ENCODE results near the gene CCDC134.

CCDC134 gene

DNA sequence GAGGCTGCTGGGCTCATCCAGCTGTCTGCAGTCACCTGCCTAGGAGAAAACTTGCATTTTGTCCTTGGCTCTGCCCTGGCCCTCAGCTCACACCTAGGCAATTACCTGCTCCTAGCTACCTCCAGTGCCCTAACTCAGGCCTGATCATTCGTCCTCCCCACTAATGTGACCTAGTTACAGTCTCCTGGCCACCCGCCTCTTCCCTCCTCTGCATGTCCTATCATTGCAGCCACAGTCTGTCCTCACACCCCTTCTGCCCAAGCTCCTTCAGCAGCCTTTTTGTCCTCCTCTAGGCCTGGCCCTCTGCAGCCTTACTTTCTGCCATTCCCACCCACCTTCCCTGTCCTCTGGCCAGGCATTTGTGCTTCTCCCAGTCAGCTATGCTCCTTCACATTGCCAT is 17.7 kb upstream of the CCDC134 start:
- no peak overlapping the region for H2AFZ ChIP-seq (ENCODE audit: low read length)
- no peak overlapping the region for H2BK5ac ChIP-seq (ENCODE audit: low read length)
- H3K4me1 ChIP-seq (ENCODE audit: control insufficient read depth in 2 of 2, insufficient read depth in 1 of 2, low read depth in 1 of 2, low read length in 2 of 2): peaks cover 0 to 4% of the 10 kb centered on the region in 2 donors
- H3K4ac ChIP-seq (ENCODE audit: low read length): no peak overlapping the region
- no peak overlapping the region for H3K23ac ChIP-seq (ENCODE audit: low read depth, low read length, poor library complexity)
- DNase-seq (ENCODE audit: low spot score): no peak
- H3K18ac ChIP-seq (ENCODE audit: low read length): no peak overlapping the region
- no peak overlapping the region for H3K14ac ChIP-seq (ENCODE audit: low read length)
- H2BK12ac ChIP-seq (ENCODE audit: low read length): no peak overlapping the region
- H4K8ac ChIP-seq (ENCODE audit: low read depth, low read length): peak overlapping the region; percentile 78
- no CpG with 5 or more reads among the region's 2 CpGs for WGBS, 2 donors (ENCODE audit: extremely low coverage in 2 of 2, insufficient read length in 2 of 2, insufficient replicate concordance in 1 of 2)
- no peak overlapping the region for H2AK5ac ChIP-seq (ENCODE audit: low read depth, low read length)
- H3K79me1 ChIP-seq (ENCODE audit: low read depth, low read length): no peaks in the 10 kb centered on the region
- H4K91ac ChIP-seq (ENCODE audit: low read depth, low read length, poor library complexity): no peak overlapping the region
- no peaks in the 10 kb centered on the region for H3K36me3 ChIP-seq (replicated peaks in 1 of 2; ENCODE audit: control insufficient read depth in 2 of 2, insufficient read depth in 2 of 2, low read length in 2 of 2)
- H3K27me3 ChIP-seq (ENCODE audit: control insufficient read depth in 3 of 3, insufficient read depth in 3 of 3, low read depth in 1 of 3, low read length in 3 of 3): peaks cover 0 to 49% (median 0%) of the 10 kb centered on the region in 3 experiments
- no peak overlapping the region for H3K4me2 ChIP-seq (ENCODE audit: insufficient read depth, low read length, poor library complexity, severe bottlenecking)
- no peak overlapping the region for H3K4me3 ChIP-seq (ENCODE audit: low read length in 2 of 2)
- H3K27ac ChIP-seq (replicated peaks; ENCODE audit: low read length): no peak overlapping the region
- H3K9me3 ChIP-seq (replicated peaks in 1 of 2; ENCODE audit: control insufficient read depth in 2 of 2, insufficient read depth in 1 of 2, low read depth in 1 of 2, low read length in 2 of 2): no peaks in the 10 kb centered on the region
- H2BK120ac ChIP-seq (ENCODE audit: low read depth, low read length): no peak overlapping the region
- H2BK15ac ChIP-seq (ENCODE audit: low read length): no peak overlapping the region
- no peak overlapping the region for H3K9ac ChIP-seq (ENCODE audit: low read depth, low read length, poor library complexity)

DNA sequence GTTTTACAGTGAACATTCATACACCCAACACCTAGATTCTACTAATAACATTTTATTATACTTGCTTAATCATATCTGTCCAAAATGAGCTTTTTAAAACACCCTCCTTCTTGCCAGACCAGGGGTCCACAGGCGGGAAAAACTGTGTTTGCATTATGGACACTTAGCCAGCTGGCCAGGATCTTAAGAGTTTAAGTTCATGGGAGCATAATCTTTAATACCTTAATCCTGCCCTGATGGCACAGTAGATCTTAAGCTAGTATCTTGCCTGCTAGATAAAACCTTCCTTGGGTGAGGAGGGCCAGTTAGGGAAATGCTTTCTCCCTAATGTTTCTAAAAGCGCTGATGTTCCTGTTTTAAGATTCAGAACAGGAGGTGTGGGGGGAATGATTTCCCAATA is 13.1 kb upstream of the CCDC134 start:
- H3K27me3 ChIP-seq (ENCODE audit: control insufficient read depth in 3 of 3, insufficient read depth in 3 of 3, low read depth in 1 of 3, low read length in 3 of 3): peaks cover 0 to 25% (median 0%) of the 10 kb centered on the region in 3 experiments
- H3K18ac ChIP-seq (ENCODE audit: low read length): no peak overlapping the region
- no peak overlapping the region for H3K4me3 ChIP-seq (ENCODE audit: low read length in 2 of 2)
- no peaks in the 10 kb centered on the region for H3K36me3 ChIP-seq (replicated peaks in 1 of 2; ENCODE audit: control insufficient read depth in 2 of 2, insufficient read depth in 2 of 2, low read length in 2 of 2)
- H2BK5ac ChIP-seq (ENCODE audit: low read length): no peak overlapping the region
- H2BK15ac ChIP-seq (ENCODE audit: low read length): no peak overlapping the region
- H3K79me1 ChIP-seq (ENCODE audit: low read depth, low read length): no peaks in the 10 kb centered on the region
- no peak overlapping the region for H2BK120ac ChIP-seq (ENCODE audit: low read depth, low read length)
- no peak overlapping the region for H4K8ac ChIP-seq (ENCODE audit: low read depth, low read length)
- no peak for DNase-seq (ENCODE audit: low spot score)
- H2AK5ac ChIP-seq (ENCODE audit: low read depth, low read length): no peak overlapping the region
- no peak overlapping the region for H3K9ac ChIP-seq (ENCODE audit: low read depth, low read length, poor library complexity)
- H2AFZ ChIP-seq (ENCODE audit: low read length): no peak overlapping the region
- no peak overlapping the region for H3K14ac ChIP-seq (ENCODE audit: low read length)
- H3K27ac ChIP-seq (replicated peaks; ENCODE audit: low read length): no peak overlapping the region
- no peak overlapping the region for H2BK12ac ChIP-seq (ENCODE audit: low read length)
- no peaks in the 10 kb centered on the region for H3K9me3 ChIP-seq (replicated peaks in 1 of 2; ENCODE audit: control insufficient read depth in 2 of 2, insufficient read depth in 1 of 2, low read depth in 1 of 2, low read length in 2 of 2)
- no peak overlapping the region for H4K91ac ChIP-seq (ENCODE audit: low read depth, low read length, poor library complexity)
- no peak overlapping the region for H3K4ac ChIP-seq (ENCODE audit: low read length)
- no peak overlapping the region for H3K4me2 ChIP-seq (ENCODE audit: insufficient read depth, low read length, poor library complexity, severe bottlenecking)
- no peak overlapping the region for H3K23ac ChIP-seq (ENCODE audit: low read depth, low read length, poor library complexity)
- no CpG with 5 or more reads among the region's 2 CpGs for WGBS, 2 donors (ENCODE audit: extremely low coverage in 2 of 2, insufficient read length in 2 of 2, insufficient replicate concordance in 1 of 2)
- H3K4me1 ChIP-seq (ENCODE audit: control insufficient read depth in 2 of 2, insufficient read depth in 1 of 2, low read depth in 1 of 2, low read length in 2 of 2): peaks cover 0 to 2% of the 10 kb centered on the region in 2 donors

DNA sequence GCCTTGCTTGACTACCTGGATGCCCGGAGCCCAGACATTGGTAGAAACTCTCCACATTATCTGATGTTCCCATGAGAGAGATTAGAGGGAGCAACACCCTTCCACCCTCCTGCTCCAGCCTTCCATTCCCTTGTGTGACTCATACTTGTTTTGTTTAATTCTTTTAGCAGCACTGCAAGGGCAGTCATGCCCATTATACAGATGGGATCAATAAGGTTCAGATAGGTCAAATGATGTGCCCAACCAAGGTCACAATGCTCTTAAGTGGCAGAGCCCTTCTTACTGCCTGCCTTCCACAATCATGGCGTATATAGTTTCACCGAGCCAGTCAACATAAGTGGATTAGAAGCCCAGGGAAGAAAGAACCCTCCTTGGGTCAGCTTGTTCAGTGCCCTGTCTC is 6.6 kb upstream of the CCDC134 start:
- no CpG with 5 or more reads among the region's 3 CpGs for whole genome bisulfite sequencing, 2 donors (ENCODE audit: extremely low coverage in 2 of 2, insufficient read length in 2 of 2, insufficient replicate concordance in 1 of 2)
- Histone ChIP-seq H2AK5ac (ENCODE audit: low read depth, low read length) (no peak overlapping the region), H4K91ac (ENCODE audit: low read depth, low read length, poor library complexity) (no peak overlapping the region), H3K4me1 (ENCODE audit: control insufficient read depth in 2 of 2, insufficient read depth in 1 of 2, low read depth in 1 of 2, low read length in 2 of 2) (peaks cover 0 to 2% of the 10 kb centered on the region in 2 donors), H3K9me3 (replicated peaks in 1 of 2; ENCODE audit: control insufficient read depth in 2 of 2, insufficient read depth in 1 of 2, low read depth in 1 of 2, low read length in 2 of 2) (peaks cover 0 to 2% of the 10 kb centered on the region in 2 donors), H3K27me3 (ENCODE audit: control insufficient read depth in 3 of 3, insufficient read depth in 3 of 3, low read depth in 1 of 3, low read length in 3 of 3) (peaks cover 0 to 4% (median 0%) of the 10 kb centered on the region in 3 experiments), H3K79me1 (ENCODE audit: low read depth, low read length) (no peaks in the 10 kb centered on the region), H3K14ac (ENCODE audit: low read length) (no peak overlapping the region), H2BK120ac (ENCODE audit: low read depth, low read length) (no peak overlapping the region), H2BK15ac (ENCODE audit: low read length) (no peak overlapping the region), H2BK12ac (ENCODE audit: low read length) (no peak overlapping the region), H3K4me2 (ENCODE audit: insufficient read depth, low read length, poor library complexity, severe bottlenecking) (no peak overlapping the region), H3K9ac (ENCODE audit: low read depth, low read length, poor library complexity) (no peak overlapping the region), H4K8ac (ENCODE audit: low read depth, low read length) (no peak overlapping the region), H3K27ac (replicated peaks; ENCODE audit: low read length) (no peak overlapping the region), H2AFZ (ENCODE audit: low read length) (no peak overlapping the region), H3K23ac (ENCODE audit: low read depth, low read length, poor library complexity) (no peak overlapping the region), H3K18ac (ENCODE audit: low read length) (no peak overlapping the region), H3K4ac (ENCODE audit: low read length) (no peak overlapping the region), H3K4me3 (ENCODE audit: low read length in 2 of 2) (no peak overlapping the region), H3K36me3 (replicated peaks in 1 of 2; ENCODE audit: control insufficient read depth in 2 of 2, insufficient read depth in 2 of 2, low read length in 2 of 2) (no peaks in the 10 kb centered on the region), H2BK5ac (ENCODE audit: low read length) (no peak overlapping the region)
- DNase-seq (ENCODE audit: low spot score): no peak

DNA sequence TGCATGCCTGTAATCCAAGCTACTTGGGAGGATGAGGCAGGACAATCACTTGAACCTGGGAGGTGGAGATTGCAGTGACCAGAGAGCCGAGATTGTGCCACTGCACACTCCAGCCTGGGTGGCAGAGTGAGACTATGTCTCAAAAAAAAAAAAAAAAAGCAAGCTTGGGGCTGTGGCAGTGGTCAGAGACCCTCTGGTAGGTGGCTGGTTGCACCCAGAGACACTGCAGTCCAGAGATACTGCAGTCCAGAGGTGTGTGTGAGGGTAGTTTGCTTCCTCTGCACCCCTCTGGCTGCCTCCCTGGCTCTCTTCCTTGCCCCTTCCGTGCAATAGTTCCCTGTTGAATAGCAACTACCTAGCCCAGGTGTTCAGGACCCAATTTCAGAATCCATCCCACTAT is 1.7 kb upstream of the CCDC134 start:
- Histone ChIP-seq H3K36me3 (replicated peaks in 1 of 2; ENCODE audit: control insufficient read depth in 2 of 2, insufficient read depth in 2 of 2, low read length in 2 of 2) (no peaks in the 10 kb centered on the region), H3K18ac (ENCODE audit: low read length) (no peak overlapping the region), H3K9ac (ENCODE audit: low read depth, low read length, poor library complexity) (no peak overlapping the region), H2BK12ac (ENCODE audit: low read length) (no peak overlapping the region), H2AFZ (ENCODE audit: low read length) (no peak overlapping the region), H2BK5ac (ENCODE audit: low read length) (no peak overlapping the region), H3K4ac (ENCODE audit: low read length) (no peak overlapping the region), H3K27me3 (ENCODE audit: control insufficient read depth in 3 of 3, insufficient read depth in 3 of 3, low read depth in 1 of 3, low read length in 3 of 3) (no peaks in the 10 kb centered on the region), H3K4me1 (ENCODE audit: control insufficient read depth in 2 of 2, insufficient read depth in 1 of 2, low read depth in 1 of 2, low read length in 2 of 2) (peaks cover 8 to 9% of the 10 kb centered on the region in 2 donors), H2BK15ac (ENCODE audit: low read length) (no peak overlapping the region), H3K14ac (ENCODE audit: low read length) (no peak overlapping the region), H3K4me3 (ENCODE audit: low read length in 2 of 2) (no peak overlapping the region), H3K27ac (replicated peaks; ENCODE audit: low read length) (no peak overlapping the region), H3K4me2 (ENCODE audit: insufficient read depth, low read length, poor library complexity, severe bottlenecking) (no peak overlapping the region), H3K79me1 (ENCODE audit: low read depth, low read length) (peaks cover 3% of the 10 kb centered on the region), H2AK5ac (ENCODE audit: low read depth, low read length) (no peak overlapping the region), H2BK120ac (ENCODE audit: low read depth, low read length) (no peak overlapping the region), H3K9me3 (replicated peaks in 1 of 2; ENCODE audit: control insufficient read depth in 2 of 2, insufficient read depth in 1 of 2, low read depth in 1 of 2, low read length in 2 of 2) (peaks cover 0 to 2% of the 10 kb centered on the region in 2 donors), H4K8ac (ENCODE audit: low read depth, low read length) (no peak overlapping the region), H3K23ac (ENCODE audit: low read depth, low read length, poor library complexity) (no peak overlapping the region), H4K91ac (ENCODE audit: low read depth, low read length, poor library complexity) (no peak overlapping the region)
- no CpG with 5 or more reads among the region's 2 CpGs for WGBS, 2 donors (ENCODE audit: extremely low coverage in 2 of 2, insufficient read length in 2 of 2, insufficient replicate concordance in 1 of 2)
- DNase-seq (ENCODE audit: low spot score): no peak
